OCI-LY7 (cell line): ENCODE results near the gene HUNK.

Source experiments
- EZH2phosphoT487 ChIP-seq: fragments of 200-600 bp; sonication (generic); IDR thresholded peaks from 2 replicates; pipeline ENCODE4 v1.6.1; 2018; ENCODE audit warnings: low read depth, borderline replicate concordance, mild to moderate bottlenecking, mixed run types, antibody characterized with exemption, low read length, moderate library complexity, mixed read lengths
- TF ChIP-seq, protein P1 (sequence below): fragments of 200-600 bp; sonication (generic); conservative IDR thresholded peaks from 2 replicates; pipeline ENCODE4 v1.5.1; 2014; ENCODE audit warnings: mild to moderate bottlenecking, antibody characterized with exemption, low read length, moderate library complexity, mixed read lengths

DNA sequence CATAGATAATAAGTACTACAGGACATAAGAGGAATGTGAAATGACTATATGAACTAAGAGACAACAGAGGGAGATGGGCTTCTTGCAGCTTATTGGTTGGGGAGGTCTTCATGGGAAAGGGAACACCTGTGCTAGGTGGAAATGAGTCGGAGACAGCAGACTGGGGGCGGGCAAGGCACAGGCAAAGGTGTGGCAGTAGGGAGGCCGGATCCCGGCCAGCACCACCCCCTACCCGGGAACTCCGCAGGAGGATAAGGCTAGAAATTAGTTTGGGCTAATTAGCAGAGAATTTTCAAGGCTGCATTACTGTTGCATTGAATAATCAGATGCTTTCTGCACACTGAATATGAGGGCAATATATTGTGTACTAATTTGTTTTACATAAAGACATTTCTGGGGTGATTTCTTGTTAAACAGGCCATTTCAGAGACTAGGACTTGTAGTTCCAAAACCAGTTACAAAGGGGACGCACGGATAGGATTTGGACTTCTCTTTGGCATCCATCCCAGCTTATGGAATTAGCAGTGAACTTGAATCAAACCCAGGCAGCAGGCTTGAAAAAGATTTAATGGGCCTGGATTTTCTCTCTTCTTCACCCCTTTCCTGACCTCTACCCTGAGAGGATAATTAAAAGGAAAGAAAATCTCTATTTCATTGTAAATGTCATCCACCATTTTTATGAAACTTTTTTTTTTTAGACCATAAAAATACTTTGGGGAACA is 2.2 kb upstream of the HUNK start:
- TF ChIP-seq EZH2phosphoT487, result no peak
- TF ChIP-seq, protein P1, sequence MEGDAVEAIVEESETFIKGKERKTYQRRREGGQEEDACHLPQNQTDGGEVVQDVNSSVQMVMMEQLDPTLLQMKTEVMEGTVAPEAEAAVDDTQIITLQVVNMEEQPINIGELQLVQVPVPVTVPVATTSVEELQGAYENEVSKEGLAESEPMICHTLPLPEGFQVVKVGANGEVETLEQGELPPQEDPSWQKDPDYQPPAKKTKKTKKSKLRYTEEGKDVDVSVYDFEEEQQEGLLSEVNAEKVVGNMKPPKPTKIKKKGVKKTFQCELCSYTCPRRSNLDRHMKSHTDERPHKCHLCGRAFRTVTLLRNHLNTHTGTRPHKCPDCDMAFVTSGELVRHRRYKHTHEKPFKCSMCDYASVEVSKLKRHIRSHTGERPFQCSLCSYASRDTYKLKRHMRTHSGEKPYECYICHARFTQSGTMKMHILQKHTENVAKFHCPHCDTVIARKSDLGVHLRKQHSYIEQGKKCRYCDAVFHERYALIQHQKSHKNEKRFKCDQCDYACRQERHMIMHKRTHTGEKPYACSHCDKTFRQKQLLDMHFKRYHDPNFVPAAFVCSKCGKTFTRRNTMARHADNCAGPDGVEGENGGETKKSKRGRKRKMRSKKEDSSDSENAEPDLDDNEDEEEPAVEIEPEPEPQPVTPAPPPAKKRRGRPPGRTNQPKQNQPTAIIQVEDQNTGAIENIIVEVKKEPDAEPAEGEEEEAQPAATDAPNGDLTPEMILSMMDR, result no peak
